ENCODE data around the gene SNPH.
"Not testable (repeated sequence)": the region's sequence is repeated elsewhere in the genome, so short reads cannot be mapped to it uniquely, and the experiment has no call there.

SNPH gene

GRCh38 chr20:1343446-1344124 is 77.5 kb downstream of the SNPH start:
- DNase-seq = not testable (repeated sequence)

- no peak for DNase-seq
These were observed 79.1 kb downstream of the SNPH start for GRCh38 chr20:1345030-1345755.

GRCh38 chr20:1345756-1346093 is 79.6 kb downstream of the SNPH start:
- DNase-seq = no peak

GRCh38 chr20:1346315-1346969 is 80.3 kb downstream of the SNPH start:
- no peak for DNase-seq

GRCh38 chr20:1353956-1354355 is 87.9 kb downstream of the SNPH start:
- DNase-seq = no peak

- DNase-seq = peak; percentile 11
These were observed 92.0 kb downstream of the SNPH start for GRCh38 chr20:1357921-1358671.
